ENCODE measurements around the gene CDH23.

The CDH23 gene

DNA sequence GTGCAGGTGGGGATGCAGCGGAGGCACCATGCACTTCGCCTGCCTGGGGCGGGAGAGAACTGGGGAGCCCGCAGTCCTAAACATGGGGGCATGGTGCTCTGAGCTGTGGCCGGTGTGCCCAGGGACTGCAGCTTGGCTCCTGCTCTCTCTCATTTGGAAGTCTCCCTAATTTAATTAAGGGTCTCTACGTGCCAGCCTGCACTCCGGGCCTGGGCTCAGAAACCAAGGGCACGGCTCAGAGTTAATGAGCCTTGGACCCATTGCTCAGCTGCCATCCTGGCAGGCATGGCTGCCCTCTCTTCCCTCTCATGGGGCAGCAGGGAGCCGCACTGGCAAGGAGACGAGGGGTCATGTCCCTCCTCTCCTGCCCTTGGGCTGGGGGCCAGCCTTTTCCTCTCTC lies 115.6 kb downstream of the CDH23 start:
- Histone ChIP-seq H3K27me3 (ENCODE audit: control insufficient read depth, insufficient read depth, low read length, poor library complexity, severe bottlenecking) (no peaks in the 10 kb centered on the region), H3K4me1 (ENCODE audit: control insufficient read depth, insufficient read depth, low read length) (peaks cover 6% of the 10 kb centered on the region), H3K27ac (ENCODE audit: insufficient read depth, low read depth, low read length, poor library complexity, severe bottlenecking) (no peak overlapping the region), H3K36me3 (ENCODE audit: control insufficient read depth, insufficient read depth, low read length) (no peaks in the 10 kb centered on the region), H3K9me3 (ENCODE audit: control insufficient read depth, low read length) (no peaks in the 10 kb centered on the region), H3K4me3 (ENCODE audit: insufficient read depth, low read depth, low read length) (no peak overlapping the region)
- WGBS, 2 experiments = 87% methylated on average over 10 of the region's 10 CpGs

DNA sequence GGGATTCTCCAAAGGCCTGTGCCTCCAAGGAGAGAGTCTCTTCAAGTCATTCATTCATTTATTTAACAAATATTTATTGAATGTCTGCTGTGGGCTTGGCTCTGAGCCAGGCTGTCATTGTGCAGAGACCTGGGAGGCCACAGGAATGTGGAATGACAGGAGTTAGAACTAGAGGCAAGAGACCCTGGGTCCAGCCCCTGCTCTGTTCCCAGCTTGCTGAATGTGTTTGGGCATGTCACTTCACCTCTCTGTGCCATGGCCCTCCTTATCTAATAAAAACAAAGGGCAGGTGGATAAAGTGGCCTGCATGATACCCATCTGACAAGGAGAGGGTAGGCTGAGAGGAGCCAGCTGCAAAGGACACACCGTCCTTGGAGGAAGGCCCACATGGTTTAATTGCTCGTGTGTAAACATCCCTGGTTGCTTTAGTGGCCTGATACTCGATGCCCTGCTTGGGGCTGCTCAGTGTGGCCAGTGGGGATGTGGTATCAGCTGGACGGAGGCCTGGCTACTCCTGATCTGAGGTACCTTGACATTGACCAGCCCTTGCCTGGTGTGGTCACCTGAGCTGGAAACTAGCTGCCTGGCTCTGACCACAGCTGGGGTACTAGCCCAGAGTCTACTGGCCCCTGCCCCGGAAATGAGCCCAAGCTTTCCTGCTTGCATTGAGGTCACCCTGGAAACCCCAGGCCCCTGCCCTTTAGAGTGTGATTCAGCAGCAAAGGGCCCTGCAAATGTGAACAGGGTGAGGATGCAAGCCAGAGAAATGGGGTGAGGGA lies 116.2 kb downstream of the CDH23 start:
- H3K27me3 ChIP-seq (ENCODE audit: control insufficient read depth, insufficient read depth, low read length, poor library complexity, severe bottlenecking) = no peaks in the 10 kb centered on the region
- no peak overlapping the region for H3K4me3 ChIP-seq (ENCODE audit: insufficient read depth, low read depth, low read length)
- peaks cover 6% of the 10 kb centered on the region for H3K4me1 ChIP-seq (ENCODE audit: control insufficient read depth, insufficient read depth, low read length)
- H3K27ac ChIP-seq (ENCODE audit: insufficient read depth, low read depth, low read length, poor library complexity, severe bottlenecking) = no peak overlapping the region
- H3K9me3 ChIP-seq (ENCODE audit: control insufficient read depth, low read length) = no peaks in the 10 kb centered on the region
- 85 to 90% methylated on average over 5 of the region's 5 CpGs for WGBS, 2 experiments
- no peaks in the 10 kb centered on the region for H3K36me3 ChIP-seq (ENCODE audit: control insufficient read depth, insufficient read depth, low read length)

DNA sequence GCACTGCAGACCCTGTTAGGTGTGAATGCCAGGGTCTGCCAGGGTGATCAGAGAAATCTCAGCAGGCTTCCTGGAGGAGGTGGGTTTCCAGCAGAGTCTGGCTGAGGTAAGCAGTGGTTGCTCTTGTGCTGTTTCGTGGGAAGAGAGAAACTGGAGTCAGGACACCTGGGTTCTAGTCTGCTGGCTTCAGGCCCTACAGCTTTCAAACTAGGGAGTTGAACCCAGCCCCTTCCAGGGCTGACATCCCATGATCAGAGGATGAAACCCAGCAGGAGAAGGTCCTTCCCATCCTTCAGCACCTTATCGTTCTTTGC lies 116.8 kb downstream of the CDH23 start:
- H3K4me3 ChIP-seq (ENCODE audit: insufficient read depth, low read depth, low read length) = no peak overlapping the region
- WGBS, 2 experiments = 88 to 94% methylated on average over 2 of the region's 2 CpGs
- no peaks in the 10 kb centered on the region for H3K9me3 ChIP-seq (ENCODE audit: control insufficient read depth, low read length)
- no peaks in the 10 kb centered on the region for H3K27me3 ChIP-seq (ENCODE audit: control insufficient read depth, insufficient read depth, low read length, poor library complexity, severe bottlenecking)
- H3K36me3 ChIP-seq (ENCODE audit: control insufficient read depth, insufficient read depth, low read length) = no peaks in the 10 kb centered on the region
- peaks cover 6% of the 10 kb centered on the region for H3K4me1 ChIP-seq (ENCODE audit: control insufficient read depth, insufficient read depth, low read length)
- H3K27ac ChIP-seq (ENCODE audit: insufficient read depth, low read depth, low read length, poor library complexity, severe bottlenecking) = no peak overlapping the region

DNA sequence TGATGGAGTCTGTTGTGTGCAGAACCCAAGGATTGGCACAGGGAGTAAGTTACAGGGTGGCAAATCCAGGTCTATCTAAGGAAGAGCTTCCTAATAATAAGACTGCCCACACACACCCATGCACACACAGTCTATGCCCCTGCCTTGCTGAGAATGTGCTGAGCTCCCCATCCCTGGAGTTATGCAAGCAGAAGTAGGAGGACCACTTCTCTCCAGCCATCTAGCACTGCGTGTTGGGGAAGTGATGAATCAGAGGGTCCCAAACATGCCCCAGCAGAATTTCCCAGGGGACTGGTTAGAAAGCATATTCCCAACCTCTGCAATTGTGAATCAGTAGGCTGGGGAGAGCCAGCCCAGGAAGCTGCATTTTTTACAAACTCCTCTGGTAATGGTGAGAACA lies 117.2 kb downstream of the CDH23 start:
- H3K36me3 ChIP-seq (ENCODE audit: control insufficient read depth, insufficient read depth, low read length) = no peaks in the 10 kb centered on the region
- H3K4me1 ChIP-seq (ENCODE audit: control insufficient read depth, insufficient read depth, low read length) = peaks cover 6% of the 10 kb centered on the region
- no peaks in the 10 kb centered on the region for H3K27me3 ChIP-seq (ENCODE audit: control insufficient read depth, insufficient read depth, low read length, poor library complexity, severe bottlenecking)
- H3K27ac ChIP-seq (ENCODE audit: insufficient read depth, low read depth, low read length, poor library complexity, severe bottlenecking) = no peak overlapping the region
- no peak overlapping the region for H3K4me3 ChIP-seq (ENCODE audit: insufficient read depth, low read depth, low read length)
- WGBS, 2 experiments = 88 to 96% methylated on average over 1 of the region's 1 CpG
- H3K9me3 ChIP-seq (ENCODE audit: control insufficient read depth, low read length) = no peaks in the 10 kb centered on the region

DNA sequence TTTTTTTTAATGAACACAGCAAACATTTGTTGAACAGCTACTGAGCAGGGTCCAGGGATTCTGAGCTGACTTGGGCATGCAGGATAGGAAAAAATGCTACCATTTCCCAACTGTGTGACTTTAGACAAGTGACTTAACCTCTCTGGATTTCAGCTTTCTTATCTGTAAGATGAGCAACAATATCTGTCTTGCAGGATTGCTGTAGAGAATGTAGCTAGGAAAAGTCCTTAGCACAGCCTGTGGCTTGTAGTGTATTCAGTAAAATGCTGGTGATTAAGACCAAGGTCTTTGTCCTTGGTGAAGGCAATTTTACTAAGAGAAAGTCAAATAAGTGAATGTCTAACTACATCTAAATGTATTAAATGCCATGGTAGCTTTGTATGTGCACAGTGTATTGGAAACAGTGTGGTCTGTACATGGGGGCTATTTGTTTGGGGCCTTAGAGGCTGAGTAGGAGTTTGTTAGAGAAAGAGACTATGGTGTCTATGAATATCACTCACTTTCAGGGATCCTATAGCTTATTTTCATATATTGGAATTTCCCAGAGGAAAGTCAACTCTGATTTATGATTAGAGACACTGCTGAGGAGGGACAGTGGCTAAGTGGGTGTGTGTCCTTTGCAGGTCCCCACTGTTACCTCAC lies 118.9 kb downstream of the CDH23 start:
- Histone ChIP-seq H3K27me3 (ENCODE audit: control insufficient read depth, insufficient read depth, low read length, poor library complexity, severe bottlenecking) (no peaks in the 10 kb centered on the region), H3K9me3 (ENCODE audit: control insufficient read depth, low read length) (no peaks in the 10 kb centered on the region), H3K4me1 (ENCODE audit: control insufficient read depth, insufficient read depth, low read length) (peaks cover 6% of the 10 kb centered on the region), H3K27ac (ENCODE audit: insufficient read depth, low read depth, low read length, poor library complexity, severe bottlenecking) (no peak overlapping the region), H3K36me3 (ENCODE audit: control insufficient read depth, insufficient read depth, low read length) (no peaks in the 10 kb centered on the region), H3K4me3 (ENCODE audit: insufficient read depth, low read depth, low read length) (no peak overlapping the region)

DNA sequence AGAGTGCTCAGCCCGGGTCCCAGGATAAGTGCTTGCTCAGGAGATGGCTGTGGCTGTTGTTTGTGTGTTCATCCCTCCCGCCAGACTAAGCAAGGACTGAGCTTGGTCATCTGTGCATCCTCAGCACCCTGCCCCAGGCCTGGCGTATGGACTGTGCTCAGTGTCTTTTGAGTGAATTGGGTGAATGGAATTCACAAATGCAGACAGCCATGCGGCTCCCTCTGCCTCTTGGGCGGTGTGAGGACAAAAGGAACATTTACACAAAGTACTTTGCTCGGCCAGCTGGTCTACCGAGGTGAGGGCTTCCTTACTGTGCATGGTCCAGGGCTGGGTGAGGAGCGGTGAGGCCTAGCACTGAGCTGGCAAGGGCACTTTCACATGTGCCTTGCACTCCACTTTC lies 120.2 kb downstream of the CDH23 start:
- no peak overlapping the region for H3K27ac ChIP-seq (ENCODE audit: insufficient read depth, low read depth, low read length, poor library complexity, severe bottlenecking)
- no peaks in the 10 kb centered on the region for H3K9me3 ChIP-seq (ENCODE audit: control insufficient read depth, low read length)
- peaks cover 6% of the 10 kb centered on the region for H3K4me1 ChIP-seq (ENCODE audit: control insufficient read depth, insufficient read depth, low read length)
- no peak overlapping the region for H3K4me3 ChIP-seq (ENCODE audit: insufficient read depth, low read depth, low read length)
- H3K36me3 ChIP-seq (ENCODE audit: control insufficient read depth, insufficient read depth, low read length) = no peaks in the 10 kb centered on the region
- H3K27me3 ChIP-seq (ENCODE audit: control insufficient read depth, insufficient read depth, low read length, poor library complexity, severe bottlenecking) = no peaks in the 10 kb centered on the region
- WGBS, 2 experiments = 71 to 73% methylated on average over 8 of the region's 8 CpGs

DNA sequence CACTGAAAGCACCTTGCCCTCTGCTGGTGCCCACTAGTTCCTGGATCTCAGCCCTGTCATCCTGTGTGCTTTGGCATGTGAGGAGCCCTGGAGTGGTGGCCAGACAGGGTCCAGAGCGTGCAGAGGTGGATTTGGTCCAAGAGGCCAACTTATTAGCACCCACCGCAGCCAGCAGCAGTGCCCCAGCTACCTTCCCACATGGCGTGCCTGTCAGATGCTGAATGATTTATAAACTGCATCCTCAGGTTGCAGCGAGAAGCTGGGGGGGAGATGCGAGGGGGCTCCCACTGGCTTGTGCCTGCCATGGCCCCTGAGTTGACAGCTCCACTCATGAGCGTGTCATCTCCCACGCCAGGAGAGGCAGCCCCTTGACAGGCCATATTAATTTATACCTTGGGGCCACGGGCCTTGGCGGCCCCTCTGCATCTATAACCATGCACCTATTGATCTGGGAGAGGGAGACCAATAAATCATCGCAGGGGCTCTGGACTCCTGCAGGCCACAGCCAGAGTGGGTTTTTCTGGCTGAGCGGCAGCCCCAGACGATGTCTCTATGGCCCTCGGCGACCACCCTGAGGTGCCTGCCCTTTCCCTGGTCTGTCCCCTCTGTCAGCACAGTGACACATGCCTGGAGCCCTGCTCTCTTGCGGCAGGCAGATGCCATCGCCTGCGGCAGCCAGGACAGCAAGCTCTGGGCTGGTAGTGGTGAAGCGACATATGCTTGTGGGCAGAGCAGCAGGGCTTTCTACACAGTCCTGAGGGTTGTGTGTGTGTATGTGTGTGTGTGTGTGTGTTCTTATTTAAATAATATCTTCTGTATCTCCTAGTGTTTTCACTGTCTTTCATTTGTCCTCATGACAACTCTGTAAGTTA lies 120.8 kb downstream of the CDH23 start:
- Histone ChIP-seq H3K27ac (ENCODE audit: insufficient read depth, low read depth, low read length, poor library complexity, severe bottlenecking) (no peak overlapping the region), H3K4me3 (ENCODE audit: insufficient read depth, low read depth, low read length) (no peak overlapping the region), H3K9me3 (ENCODE audit: control insufficient read depth, low read length) (no peaks in the 10 kb centered on the region), H3K4me1 (ENCODE audit: control insufficient read depth, insufficient read depth, low read length) (peaks cover 6% of the 10 kb centered on the region), H3K36me3 (ENCODE audit: control insufficient read depth, insufficient read depth, low read length) (no peaks in the 10 kb centered on the region), H3K27me3 (ENCODE audit: control insufficient read depth, insufficient read depth, low read length, poor library complexity, severe bottlenecking) (no peaks in the 10 kb centered on the region)
- 91 to 92% methylated on average over 18 of the region's 18 CpGs for WGBS, 2 experiments

DNA sequence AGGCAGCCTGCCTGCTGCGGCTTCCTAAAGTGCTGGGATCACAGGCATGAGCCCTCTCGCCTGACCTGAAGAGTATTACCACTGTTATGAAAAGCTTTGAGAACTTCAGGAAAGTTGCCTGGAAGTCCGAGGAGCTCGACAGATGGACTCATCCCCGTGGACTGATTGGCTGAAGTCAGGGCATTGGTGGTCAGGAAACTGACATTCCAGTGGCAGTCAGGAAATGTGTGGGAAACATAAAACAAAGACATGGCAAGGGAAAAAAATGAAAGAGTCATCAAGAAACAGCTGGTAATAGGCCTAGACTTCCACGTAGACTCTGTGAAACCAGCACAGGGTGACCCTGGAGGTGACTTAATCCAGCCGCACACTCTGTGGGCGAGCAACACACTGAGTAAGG lies 123.3 kb downstream of the CDH23 start:
- Histone ChIP-seq H3K4me1 (ENCODE audit: control insufficient read depth, insufficient read depth, low read length) (peaks cover 6% of the 10 kb centered on the region), H3K36me3 (ENCODE audit: control insufficient read depth, insufficient read depth, low read length) (no peaks in the 10 kb centered on the region), H3K27me3 (ENCODE audit: control insufficient read depth, insufficient read depth, low read length, poor library complexity, severe bottlenecking) (no peaks in the 10 kb centered on the region), H3K27ac (ENCODE audit: insufficient read depth, low read depth, low read length, poor library complexity, severe bottlenecking) (no peak overlapping the region), H3K4me3 (ENCODE audit: insufficient read depth, low read depth, low read length) (no peak overlapping the region), H3K9me3 (ENCODE audit: control insufficient read depth, low read length) (no peaks in the 10 kb centered on the region)
- WGBS, 2 experiments = 95% methylated on average over 8 of the region's 8 CpGs

DNA sequence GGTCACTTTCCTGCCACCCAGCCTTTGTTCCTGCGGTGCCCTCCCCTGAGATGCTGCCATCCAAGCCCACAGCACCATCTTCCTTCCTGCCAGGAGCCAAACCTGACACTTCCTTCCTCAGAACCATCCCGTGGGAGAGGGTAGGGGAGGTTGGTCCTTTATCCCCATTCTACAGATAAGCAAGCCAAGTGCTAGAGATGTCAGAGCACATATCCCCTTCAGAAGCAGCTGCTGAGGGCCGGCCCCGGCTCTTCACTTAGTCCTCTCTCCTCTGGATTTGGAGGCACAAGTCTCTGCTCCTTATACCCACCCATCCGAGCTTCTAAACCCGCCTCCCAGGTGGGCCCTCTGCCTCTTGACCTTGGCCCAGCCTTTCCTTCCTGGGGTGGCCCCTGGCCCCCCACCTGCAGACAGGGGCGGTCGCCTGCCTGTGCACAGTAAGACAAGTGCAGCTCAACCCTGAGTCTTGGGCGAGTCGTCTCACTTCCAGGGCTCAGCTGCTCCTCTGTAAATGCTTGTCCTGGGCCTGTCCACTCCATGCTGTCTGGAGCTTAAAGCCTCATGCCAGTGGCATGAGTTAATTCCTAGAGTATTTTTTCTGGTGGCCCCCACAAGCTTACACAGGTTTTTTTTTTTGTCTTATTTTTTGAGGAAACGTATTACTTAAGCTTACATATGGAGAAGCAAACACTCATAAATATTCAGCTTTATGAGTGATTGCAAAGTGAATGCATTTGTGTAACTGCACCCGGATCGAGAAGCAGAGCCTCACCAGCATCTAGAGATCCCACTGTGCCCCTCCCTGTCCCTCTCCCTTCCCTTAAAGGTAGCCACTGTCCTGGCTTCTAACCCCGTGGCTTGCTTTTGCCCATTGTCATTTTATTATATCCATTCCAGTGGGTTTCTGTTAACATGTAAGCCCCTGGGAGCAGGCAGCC lies 125.1 kb downstream of the CDH23 start:
- WGBS, 2 experiments = 85% methylated on average over 13 of the region's 14 CpGs
- H3K4me3 ChIP-seq (ENCODE audit: insufficient read depth, low read depth, low read length) = no peak overlapping the region

More for the DNA sequence above, 125.1 kb downstream of the CDH23 start:
- Histone ChIP-seq H3K4me1 (ENCODE audit: control insufficient read depth, insufficient read depth, low read length) (peaks cover 6% of the 10 kb centered on the region), H3K27me3 (ENCODE audit: control insufficient read depth, insufficient read depth, low read length, poor library complexity, severe bottlenecking) (no peaks in the 10 kb centered on the region), H3K36me3 (ENCODE audit: control insufficient read depth, insufficient read depth, low read length) (no peaks in the 10 kb centered on the region), H3K27ac (ENCODE audit: insufficient read depth, low read depth, low read length, poor library complexity, severe bottlenecking) (no peak overlapping the region), H3K9me3 (ENCODE audit: control insufficient read depth, low read length) (no peaks in the 10 kb centered on the region)

All from ectodermal cell (in vitro differentiated cells).